HepG2 (cell line): ENCODE results near the gene PGAP1. TPM values are rescaled to one million over a fixed set of nuclear protein-coding genes. Genes with fewer than 3 reads are reported as not detected.

Source experiments
- FOSL1 ChIP-seq: sonication (generic); formaldehyde crosslinking; IDR thresholded peaks from 2 replicates; pipeline ENCODE4 v1.9.0; 2021; ENCODE audit warnings: missing genetic modification reagents, borderline replicate concordance
- HNRNPLL ChIP-seq: fragments of 200-400 bp; formaldehyde crosslinking; IDR thresholded peaks from 2 replicates; pipeline ENCODE4 v1.6.1; 2017; ENCODE audit warnings: mild to moderate bottlenecking, low read depth, low read length; ENCODE audit not compliant: poor library complexity, severe bottlenecking
- KDM3A ChIP-seq: IDR thresholded peaks from 2 replicates; pipeline ENCODE4 v1.6.1; 2018; ENCODE audit warnings: low read depth, missing compliant biosample characterization
- ZSCAN12 ChIP-seq: sonication (generic); formaldehyde crosslinking; IDR thresholded peaks from 2 replicates; pipeline ENCODE4 v1.9.0; 2021; ENCODE audit warnings: mild to moderate bottlenecking, missing genetic modification reagents
- polyA plus RNA-seq, 8 experiments: library from polyadenylated mRNA; depleted of rRNA in 3 of 8; stranded (reverse) in 7 of 8; unstranded in 1 of 8; fragments of >200 nt; fragmentation: Illumina TruSeq in 4 of 8; extraction: Trizol in 4 of 8; gene quantifications; 2 replicates each; pipeline versions ENCODE4 v1.2.1 to v1.2.3, GENCODE V29; 2011 to 2016; ENCODE audit warnings: low read depth in 4 of 8, missing spikeins in 1 of 8, mixed read lengths in 1 of 8; ENCODE audit not compliant: insufficient read depth in 1 of 8
- total RNA-seq, 5 experiments: library from RNA; depleted of rRNA; stranded (reverse); fragments of >200 nt; fragmentation: Illumina TruSeq; extraction: Trizol; gene quantifications; 2 replicates each; pipeline ENCODE4 v1.2.3, GENCODE V29; 2016; ENCODE audit warnings: low read depth in 1 of 5
- TF ChIP-seq, protein P1 (sequence below): sonication (generic); formaldehyde crosslinking; IDR thresholded peaks from 2 replicates; pipeline ENCODE4 v1.4.0; 2020; ENCODE audit warnings: mild to moderate bottlenecking, missing genetic modification reagents, borderline replicate concordance
- TF ChIP-seq, protein P2 (sequence below): sonication (generic); formaldehyde crosslinking; IDR thresholded peaks from 2 replicates; pipeline ENCODE4 v1.5.0; 2020; ENCODE audit warnings: mild to moderate bottlenecking, missing genetic modification reagents
- TF ChIP-seq, protein P3 (sequence below): IDR thresholded peaks from 2 replicates; pipeline ENCODE4 v1.6.1; 2016; ENCODE audit warnings: low read depth, borderline replicate concordance

Gene PGAP1
- total and polyA plus RNA-seq, 2 of the 13 experiments (the other 11 are each of a cell fraction or from before 2014, with no cell fraction given), result 4.1 to 6.4 TPM

DNA sequence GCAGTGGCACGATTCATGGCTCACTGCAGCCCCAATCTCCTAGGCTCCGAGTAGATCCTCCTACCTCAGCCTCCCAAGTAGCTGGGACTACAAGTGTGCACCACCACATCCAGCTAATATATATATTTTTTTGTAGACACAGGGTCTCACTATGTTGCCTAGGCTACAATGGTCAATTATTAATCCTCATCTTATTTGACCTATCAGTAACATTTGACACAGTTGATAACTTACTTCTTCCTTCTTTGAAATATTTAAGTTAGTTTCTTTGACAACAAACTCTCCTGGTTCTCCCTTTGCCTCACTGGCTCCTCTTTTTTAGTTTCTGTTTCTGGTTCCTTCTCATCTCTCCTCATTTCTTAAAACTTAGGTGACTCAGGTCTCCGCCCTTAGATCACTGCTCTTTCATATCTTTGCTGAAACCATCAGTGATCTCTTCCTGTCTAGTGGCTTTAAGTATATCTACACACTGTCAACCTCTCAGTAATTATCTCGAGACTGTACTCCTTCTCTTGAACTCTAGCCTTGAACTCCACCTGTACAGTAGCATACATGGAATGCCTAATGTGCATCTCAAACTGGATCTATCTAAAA, 11.5 kb downstream of the PGAP1 start (continued):
- TF ChIP-seq, protein P1, sequence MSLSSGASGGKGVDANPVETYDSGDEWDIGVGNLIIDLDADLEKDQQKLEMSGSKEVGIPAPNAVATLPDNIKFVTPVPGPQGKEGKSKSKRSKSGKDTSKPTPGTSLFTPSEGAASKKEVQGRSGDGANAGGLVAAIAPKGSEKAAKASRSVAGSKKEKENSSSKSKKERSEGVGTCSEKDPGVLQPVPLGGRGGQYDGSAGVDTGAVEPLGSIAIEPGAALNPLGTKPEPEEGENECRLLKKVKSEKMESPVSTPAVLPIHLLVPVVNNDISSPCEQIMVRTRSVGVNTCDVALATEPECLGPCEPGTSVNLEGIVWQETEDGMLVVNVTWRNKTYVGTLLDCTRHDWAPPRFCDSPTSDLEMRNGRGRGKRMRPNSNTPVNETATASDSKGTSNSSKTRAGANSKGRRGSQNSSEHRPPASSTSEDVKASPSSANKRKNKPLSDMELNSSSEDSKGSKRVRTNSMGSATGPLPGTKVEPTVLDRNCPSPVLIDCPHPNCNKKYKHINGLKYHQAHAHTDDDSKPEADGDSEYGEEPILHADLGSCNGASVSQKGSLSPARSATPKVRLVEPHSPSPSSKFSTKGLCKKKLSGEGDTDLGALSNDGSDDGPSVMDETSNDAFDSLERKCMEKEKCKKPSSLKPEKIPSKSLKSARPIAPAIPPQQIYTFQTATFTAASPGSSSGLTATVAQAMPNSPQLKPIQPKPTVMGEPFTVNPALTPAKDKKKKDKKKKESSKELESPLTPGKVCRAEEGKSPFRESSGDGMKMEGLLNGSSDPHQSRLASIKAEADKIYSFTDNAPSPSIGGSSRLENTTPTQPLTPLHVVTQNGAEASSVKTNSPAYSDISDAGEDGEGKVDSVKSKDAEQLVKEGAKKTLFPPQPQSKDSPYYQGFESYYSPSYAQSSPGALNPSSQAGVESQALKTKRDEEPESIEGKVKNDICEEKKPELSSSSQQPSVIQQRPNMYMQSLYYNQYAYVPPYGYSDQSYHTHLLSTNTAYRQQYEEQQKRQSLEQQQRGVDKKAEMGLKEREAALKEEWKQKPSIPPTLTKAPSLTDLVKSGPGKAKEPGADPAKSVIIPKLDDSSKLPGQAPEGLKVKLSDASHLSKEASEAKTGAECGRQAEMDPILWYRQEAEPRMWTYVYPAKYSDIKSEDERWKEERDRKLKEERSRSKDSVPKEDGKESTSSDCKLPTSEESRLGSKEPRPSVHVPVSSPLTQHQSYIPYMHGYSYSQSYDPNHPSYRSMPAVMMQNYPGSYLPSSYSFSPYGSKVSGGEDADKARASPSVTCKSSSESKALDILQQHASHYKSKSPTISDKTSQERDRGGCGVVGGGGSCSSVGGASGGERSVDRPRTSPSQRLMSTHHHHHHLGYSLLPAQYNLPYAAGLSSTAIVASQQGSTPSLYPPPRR (CRISPR knock-in tag), result no peak
- TF ChIP-seq, protein P2, sequence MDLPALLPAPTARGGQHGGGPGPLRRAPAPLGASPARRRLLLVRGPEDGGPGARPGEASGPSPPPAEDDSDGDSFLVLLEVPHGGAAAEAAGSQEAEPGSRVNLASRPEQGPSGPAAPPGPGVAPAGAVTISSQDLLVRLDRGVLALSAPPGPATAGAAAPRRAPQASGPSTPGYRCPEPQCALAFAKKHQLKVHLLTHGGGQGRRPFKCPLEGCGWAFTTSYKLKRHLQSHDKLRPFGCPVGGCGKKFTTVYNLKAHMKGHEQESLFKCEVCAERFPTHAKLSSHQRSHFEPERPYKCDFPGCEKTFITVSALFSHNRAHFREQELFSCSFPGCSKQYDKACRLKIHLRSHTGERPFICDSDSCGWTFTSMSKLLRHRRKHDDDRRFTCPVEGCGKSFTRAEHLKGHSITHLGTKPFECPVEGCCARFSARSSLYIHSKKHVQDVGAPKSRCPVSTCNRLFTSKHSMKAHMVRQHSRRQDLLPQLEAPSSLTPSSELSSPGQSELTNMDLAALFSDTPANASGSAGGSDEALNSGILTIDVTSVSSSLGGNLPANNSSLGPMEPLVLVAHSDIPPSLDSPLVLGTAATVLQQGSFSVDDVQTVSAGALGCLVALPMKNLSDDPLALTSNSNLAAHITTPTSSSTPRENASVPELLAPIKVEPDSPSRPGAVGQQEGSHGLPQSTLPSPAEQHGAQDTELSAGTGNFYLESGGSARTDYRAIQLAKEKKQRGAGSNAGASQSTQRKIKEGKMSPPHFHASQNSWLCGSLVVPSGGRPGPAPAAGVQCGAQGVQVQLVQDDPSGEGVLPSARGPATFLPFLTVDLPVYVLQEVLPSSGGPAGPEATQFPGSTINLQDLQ (CRISPR knock-in tag), result no peak
- TF ChIP-seq ZSCAN12 (no peak), KDM3A (CRISPR knock-in tag) (no peak), FOSL1 (CRISPR knock-in tag) (no peak), HNRNPLL (no peak)
- TF ChIP-seq, protein P3, sequence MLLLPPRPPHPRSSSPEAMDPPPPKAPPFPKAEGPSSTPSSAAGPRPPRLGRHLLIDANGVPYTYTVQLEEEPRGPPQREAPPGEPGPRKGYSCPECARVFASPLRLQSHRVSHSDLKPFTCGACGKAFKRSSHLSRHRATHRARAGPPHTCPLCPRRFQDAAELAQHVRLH, result no peak
- TF ChIP-seq, all 625 proteins: peak for 0
